Smooth muscle cell (in vitro differentiated cells): ENCODE results near the gene ZMYND19. TPM values are rescaled to one million over a fixed set of nuclear protein-coding genes. Genes with fewer than 3 reads are reported as not detected.
"Not testable (repeated sequence)": the region's sequence is repeated elsewhere in the genome, so short reads cannot be mapped to it uniquely, and the experiment has no call there.

Experiments used
- DNase-seq: peaks from one replicate; lab custom pipeline; 2025; ENCODE audit not compliant: unreplicated experiment; lab: John Stamatoyannopoulos, UW
- H2AFZ ChIP-seq: fragments of 200-600 bp; sonication (generic); 2 replicates; pipeline ENCODE4 v1.6.0; 2016; ENCODE audit warnings: antibody characterized with exemption, low read depth, mild to moderate bottlenecking
- H3F3A ChIP-seq: fragments of 200-600 bp; sonication (generic); 2 replicates; pipeline ENCODE4 v1.6.0; 2017; ENCODE audit warnings: antibody characterized with exemption, low read depth
- H3K27ac ChIP-seq: fragments of 200-600 bp; sonication (generic); 2 replicates; pipeline ENCODE4 v1.5.1; 2016; ENCODE audit warnings: low read depth, mild to moderate bottlenecking
- H3K27me3 ChIP-seq: fragments of 200-600 bp; sonication (generic); 2 replicates; pipeline ENCODE4 v1.6.1; 2016; ENCODE audit warnings: low read depth, mild to moderate bottlenecking
- H3K36me3 ChIP-seq: fragments of 200-600 bp; sonication (generic); 2 replicates; pipeline ENCODE4 v1.5.1; 2016; ENCODE audit warnings: low read depth
- H3K4me1 ChIP-seq: fragments of 200-600 bp; sonication (generic); 2 replicates; pipeline ENCODE4 v1.5.1; 2016; ENCODE audit warnings: low read depth
- H3K4me2 ChIP-seq: fragments of 200-600 bp; sonication (generic); 2 replicates; pipeline ENCODE4 v1.6.0; 2016; ENCODE audit warnings: mild to moderate bottlenecking
- H3K4me3 ChIP-seq: fragments of 200-600 bp; sonication (generic); 2 replicates; pipeline ENCODE4 v1.5.1; 2016; ENCODE audit warnings: mild to moderate bottlenecking
- H3K79me2 ChIP-seq: fragments of 200-600 bp; sonication (generic); 2 replicates; pipeline ENCODE4 v1.6.0; 2016; ENCODE audit warnings: low read depth, mild to moderate bottlenecking
- H3K9ac ChIP-seq: fragments of 200-600 bp; sonication (generic); 2 replicates; pipeline ENCODE4 v1.6.0; 2016; ENCODE audit warnings: low read depth
- H3K9me3 ChIP-seq: fragments of 200-600 bp; sonication (generic); replicated peaks from 2 replicates; pipeline ENCODE4 v1.5.1; 2016; ENCODE audit warnings: low read depth
- H4K20me1 ChIP-seq: fragments of 200-600 bp; sonication (generic); 2 replicates; pipeline ENCODE4 v1.6.0; 2016; ENCODE audit warnings: low read depth
- WGBS: methylation state at CpG from one replicate; pipeline ENCODE4 v1.1.7; 2016; ENCODE audit warnings: low lambda C conversion rate; 5-methylcytosine and 5-hydroxymethylcytosine counted together
- polyA plus RNA-seq: library from polyadenylated mRNA; unstranded; fragments of >200 nt; fragmentation: Nextera tagmentation; extraction: Ambion mirVana; gene quantifications from 2 replicates; pipeline ENCODE4 v1.2.1, GENCODE V29; 2016
- total RNA-seq: library from RNA; depleted of rRNA; stranded (reverse); fragments of >200 nt; gene quantifications from 2 replicates; pipeline ENCODE4 v1.2.3, GENCODE V29; 2014
- TF ChIP-seq, protein P1 (sequence below): fragments of 200-600 bp; sonication (generic); IDR thresholded peaks from 2 replicates; pipeline ENCODE4 v1.5.1; 2017; ENCODE audit warnings: borderline replicate concordance, mild to moderate bottlenecking, antibody characterized with exemption; ENCODE audit not compliant: insufficient read depth, poor library complexity, severe bottlenecking

Gene ZMYND19
- total and polyA plus RNA-seq, 2 experiments from 2014 or later, result 16.6 to 37.8 TPM

GRCh38 chr9:137602661-137603060, 12.3 kb upstream of the ZMYND19 start:
- Histone ChIP-seq H3K27me3 (no peaks in the 10 kb centered on the region), H3K4me2 (no peak overlapping the region), H3K79me2 (no peaks in the 10 kb centered on the region), H3K27ac (no peak overlapping the region), H3K4me3 (no peak overlapping the region), H4K20me1 (peaks cover 14% of the 10 kb centered on the region), H3K9ac (no peak overlapping the region), H3K36me3 (no peaks in the 10 kb centered on the region), H3F3A (no peaks in the 10 kb centered on the region), H3K4me1 (peaks cover 10% of the 10 kb centered on the region), H2AFZ (no peak overlapping the region), H3K9me3 (no peaks in the 10 kb centered on the region)
- 33% methylated on average over 3 of the region's 3 CpGs for WGBS
- TF ChIP-seq, protein P1, sequence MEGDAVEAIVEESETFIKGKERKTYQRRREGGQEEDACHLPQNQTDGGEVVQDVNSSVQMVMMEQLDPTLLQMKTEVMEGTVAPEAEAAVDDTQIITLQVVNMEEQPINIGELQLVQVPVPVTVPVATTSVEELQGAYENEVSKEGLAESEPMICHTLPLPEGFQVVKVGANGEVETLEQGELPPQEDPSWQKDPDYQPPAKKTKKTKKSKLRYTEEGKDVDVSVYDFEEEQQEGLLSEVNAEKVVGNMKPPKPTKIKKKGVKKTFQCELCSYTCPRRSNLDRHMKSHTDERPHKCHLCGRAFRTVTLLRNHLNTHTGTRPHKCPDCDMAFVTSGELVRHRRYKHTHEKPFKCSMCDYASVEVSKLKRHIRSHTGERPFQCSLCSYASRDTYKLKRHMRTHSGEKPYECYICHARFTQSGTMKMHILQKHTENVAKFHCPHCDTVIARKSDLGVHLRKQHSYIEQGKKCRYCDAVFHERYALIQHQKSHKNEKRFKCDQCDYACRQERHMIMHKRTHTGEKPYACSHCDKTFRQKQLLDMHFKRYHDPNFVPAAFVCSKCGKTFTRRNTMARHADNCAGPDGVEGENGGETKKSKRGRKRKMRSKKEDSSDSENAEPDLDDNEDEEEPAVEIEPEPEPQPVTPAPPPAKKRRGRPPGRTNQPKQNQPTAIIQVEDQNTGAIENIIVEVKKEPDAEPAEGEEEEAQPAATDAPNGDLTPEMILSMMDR, result no peak
- no peak for DNase-seq

DNA sequence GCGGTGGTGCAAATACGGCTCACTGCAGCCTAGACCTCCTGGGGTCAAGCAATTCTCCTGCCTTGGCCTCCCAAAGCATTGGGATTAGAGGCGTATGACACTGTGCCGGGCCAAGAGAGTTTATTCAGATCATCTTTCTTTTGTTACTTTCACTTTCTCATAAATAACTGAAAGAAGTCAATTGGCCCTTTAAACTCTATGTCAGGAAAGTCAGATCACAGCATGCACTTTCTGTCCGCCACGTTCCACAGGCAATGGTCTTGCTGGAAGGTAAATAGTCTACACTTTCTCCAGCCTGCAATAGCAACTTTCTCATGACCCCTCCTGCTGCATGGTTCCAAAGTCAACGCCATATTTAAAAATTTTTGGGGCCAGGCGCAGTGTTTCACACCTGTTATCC, 8.6 kb upstream of the ZMYND19 start:
- Histone ChIP-seq H3K4me3 (no peak overlapping the region), H2AFZ (no peak overlapping the region), H3K9ac (no peak overlapping the region), H3K27me3 (no peaks in the 10 kb centered on the region), H3F3A (no peaks in the 10 kb centered on the region), H3K9me3 (no peaks in the 10 kb centered on the region), H3K4me2 (no peak overlapping the region), H4K20me1 (no peaks in the 10 kb centered on the region), H3K4me1 (no peaks in the 10 kb centered on the region), H3K79me2 (no peaks in the 10 kb centered on the region), H3K36me3 (no peaks in the 10 kb centered on the region), H3K27ac (no peak overlapping the region)
- WGBS, result 89% methylated on average over 8 of the region's 8 CpGs
- no peak for DNase-seq
- TF ChIP-seq, protein P1, result no peak

GRCh38 chr9:137596577-137596976, 6.3 kb upstream of the ZMYND19 start:
- H3K4me1 ChIP-seq, H3K27me3 ChIP-seq, H2AFZ ChIP-seq, H4K20me1 ChIP-seq, H3K36me3 ChIP-seq, H3K9me3 ChIP-seq, H3K4me2 ChIP-seq, H3F3A ChIP-seq, H3K27ac ChIP-seq, H3K4me3 ChIP-seq, H3K79me2 ChIP-seq, DNase-seq, H3K9ac ChIP-seq: not testable (repeated sequence)
- 94% methylated on average over 7 of the region's 7 CpGs for WGBS

- DNase-seq, result no peak
- Histone ChIP-seq H3F3A (no peaks in the 10 kb centered on the region), H3K27me3 (no peaks in the 10 kb centered on the region), H2AFZ (no peak overlapping the region), H3K79me2 (peaks cover 16% of the 10 kb centered on the region), H3K4me2 (no peak overlapping the region), H3K27ac (no peak overlapping the region), H3K9me3 (no peaks in the 10 kb centered on the region), H3K4me1 (peaks cover 9% of the 10 kb centered on the region), H3K9ac (no peak overlapping the region), H4K20me1 (peaks cover 11% of the 10 kb centered on the region), H3K4me3 (no peak overlapping the region), H3K36me3 (no peaks in the 10 kb centered on the region)
- WGBS, result 93% methylated on average over 12 of the region's 12 CpGs
- TF ChIP-seq, protein P1, result no peak
Measured at GRCh38 chr9:137593176-137593575, 2.9 kb upstream of the ZMYND19 start.
